ENCODE data around the gene UBA6.
"Not testable (repeated sequence)": the region's sequence is repeated elsewhere in the genome, so short reads cannot be mapped to it uniquely, and the experiment has no call there.

The UBA6 gene

DNA sequence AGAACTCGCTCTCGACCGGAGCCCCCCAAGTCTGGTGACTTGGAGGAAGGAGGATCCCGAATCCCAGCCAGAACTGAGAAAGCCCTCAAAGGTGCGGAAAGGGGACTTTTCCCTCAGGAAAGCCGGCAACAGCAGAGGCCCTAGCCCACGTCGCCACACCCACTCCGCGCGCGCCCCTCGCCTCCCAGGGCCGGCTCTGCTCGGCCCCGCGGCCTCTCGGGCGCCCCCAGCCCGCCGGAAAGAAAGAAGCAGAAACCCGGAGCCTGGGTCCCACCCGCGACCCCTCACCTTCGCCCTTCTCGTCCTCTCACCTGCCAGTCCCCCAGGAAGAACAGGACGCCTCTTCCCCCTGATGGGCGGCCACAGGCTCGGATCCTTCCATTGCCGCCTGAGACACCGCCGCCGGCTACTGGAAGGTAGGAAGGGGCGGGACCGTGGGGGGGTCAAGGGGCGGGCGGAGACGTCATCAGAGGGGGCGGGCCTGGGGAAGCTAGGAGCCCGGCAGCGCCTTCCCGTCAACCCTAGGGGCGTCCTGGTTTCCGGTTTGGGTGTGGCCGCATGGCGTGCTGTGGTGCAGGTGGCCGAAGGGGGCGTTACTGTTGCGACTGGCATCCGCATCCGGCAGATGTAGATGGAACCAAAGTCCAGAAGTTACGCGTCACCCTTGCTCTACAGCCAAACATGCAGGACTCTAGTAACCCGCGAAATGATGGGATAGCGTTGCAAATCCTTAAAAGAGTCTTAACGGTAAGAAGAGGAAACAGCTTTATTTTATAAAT, at the start of gene UBA6:
Gene UBA6, minus strand, starts transcription at position 418 of the 779 bp plus-strand sequence. Its CDS starts 36 bp downstream, at position 382.
- peak within 1 kb of the TSS; percentile 69 for H3K27ac ChIP-seq (ENCODE audit: low read depth, low read length)
- peak within 1 kb of the TSS; percentile 84 for H3K9ac ChIP-seq (ENCODE audit: low read length)
- H3K4me1 ChIP-seq (ENCODE audit: control insufficient read depth, insufficient read depth, low read length) = no peaks in the 10 kb centered on the region; the same call in 1 of the 2 replicates
- H3K4me3 ChIP-seq (ENCODE audit: low read depth, low read length) = peak within 1 kb of the TSS; percentile 86
- no peaks in the 10 kb centered on the region for H3K27me3 ChIP-seq (ENCODE audit: control insufficient read depth, insufficient read depth, low read length)
- peaks cover 3% of the 10 kb centered on the region; the same call in 1 of the 2 replicates for H3K9me3 ChIP-seq (ENCODE audit: control insufficient read depth, insufficient read depth, low read depth, low read length)
- 0 out of 2 replicates have a peak, but pooled peaks cover 3% of the 10 kb centered on the region for H3K36me3 ChIP-seq (ENCODE audit: control insufficient read depth, insufficient read depth, low read length)

DNA sequence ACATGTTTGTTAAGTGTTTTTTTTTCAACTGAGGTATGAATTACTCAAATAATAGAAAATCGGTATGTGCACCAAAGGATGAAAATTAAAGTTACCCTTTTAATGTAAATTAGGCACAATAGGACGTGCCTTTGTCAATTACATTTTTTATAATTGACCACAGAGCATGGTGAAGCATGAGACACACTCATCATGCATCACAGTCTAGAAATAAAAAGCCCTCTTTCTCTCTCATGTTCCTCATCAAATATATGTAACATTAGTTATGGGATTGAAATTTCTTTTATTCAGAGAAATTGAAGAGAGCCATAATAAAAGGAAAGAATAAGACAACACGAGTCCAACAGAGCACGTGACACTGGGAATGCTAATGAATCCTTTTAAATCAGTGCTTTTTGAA, 49.7 kb upstream of the UBA6 start:
- Histone ChIP-seq H3K27ac (ENCODE audit: low read depth, low read length) (no peak overlapping the region), H3K9me3 (ENCODE audit: control insufficient read depth, insufficient read depth, low read depth, low read length) (no peaks in the 10 kb centered on the region), H3K27me3 (ENCODE audit: control insufficient read depth, insufficient read depth, low read length) (no peaks in the 10 kb centered on the region), H3K36me3 (ENCODE audit: control insufficient read depth, insufficient read depth, low read length) (no peaks in the 10 kb centered on the region), H3K9ac (ENCODE audit: low read length) (no peak overlapping the region), H3K4me1 (ENCODE audit: control insufficient read depth, insufficient read depth, low read length) (0 out of 2 replicates have a peak, but pooled peaks cover 6% of the 10 kb centered on the region), H3K4me3 (ENCODE audit: low read depth, low read length) (no peak overlapping the region)

DNA sequence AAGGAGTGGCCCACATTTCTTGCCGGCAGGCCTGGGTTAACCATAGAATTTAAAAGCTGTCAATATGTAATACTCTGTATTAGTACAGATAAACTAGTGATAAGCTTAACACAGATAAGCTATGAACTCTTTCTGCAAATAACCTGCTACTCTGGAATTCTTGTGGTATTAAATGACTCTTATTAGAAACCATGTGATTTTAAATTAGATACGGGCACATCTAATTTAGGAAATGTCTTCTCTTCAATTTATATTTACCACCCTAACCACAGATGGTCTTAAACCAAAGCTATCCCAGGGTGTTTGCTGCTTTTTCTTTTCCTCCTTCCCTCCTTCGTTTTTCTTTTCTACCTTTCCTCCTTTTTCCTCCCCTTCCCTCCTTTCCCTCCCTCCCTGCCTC, 48.3 kb upstream of the UBA6 start:
- Histone ChIP-seq H3K4me1 (ENCODE audit: control insufficient read depth, insufficient read depth, low read length) (0 out of 2 replicates have a peak, but pooled peaks cover 6% of the 10 kb centered on the region), H3K9me3 (ENCODE audit: control insufficient read depth, insufficient read depth, low read depth, low read length) (no peaks in the 10 kb centered on the region), H3K9ac (ENCODE audit: low read length) (no peak overlapping the region), H3K27ac (ENCODE audit: low read depth, low read length) (no peak overlapping the region), H3K27me3 (ENCODE audit: control insufficient read depth, insufficient read depth, low read length) (no peaks in the 10 kb centered on the region), H3K36me3 (ENCODE audit: control insufficient read depth, insufficient read depth, low read length) (no peaks in the 10 kb centered on the region), H3K4me3 (ENCODE audit: low read depth, low read length) (no peak overlapping the region)

DNA sequence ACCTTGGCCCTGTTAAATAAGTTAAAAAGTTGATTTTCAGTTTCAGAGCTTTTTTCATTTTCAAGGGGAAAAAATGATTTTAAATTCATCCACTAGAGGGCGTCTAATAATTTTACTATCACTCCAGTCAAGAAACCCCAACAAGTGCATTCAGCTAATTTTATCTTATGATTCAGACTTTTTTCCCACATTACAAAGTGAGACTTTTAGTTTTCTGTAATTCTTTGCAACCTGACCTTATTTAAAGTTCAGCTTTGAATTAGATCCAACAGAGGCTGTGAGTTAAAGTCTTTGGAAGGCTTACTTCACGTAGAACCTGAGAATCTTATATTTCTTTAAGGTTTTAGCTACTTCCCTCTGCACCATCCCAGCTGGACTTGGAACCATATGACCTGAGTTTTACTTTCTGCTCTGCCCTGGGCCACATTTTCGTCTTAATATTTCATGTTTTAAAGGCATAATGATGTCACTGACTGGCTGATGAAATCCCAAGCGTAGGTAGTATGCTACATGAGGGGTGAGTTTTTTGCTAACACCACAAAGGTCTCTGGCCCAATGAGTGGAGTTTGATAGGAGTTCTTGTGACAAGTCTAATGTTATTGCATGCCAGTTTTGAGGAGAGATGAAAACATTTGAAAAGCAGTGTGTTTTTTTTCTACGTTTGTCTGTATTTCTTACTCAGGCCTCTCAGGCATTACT, 46.0 kb upstream of the UBA6 start:
- Histone ChIP-seq H3K9me3 (ENCODE audit: control insufficient read depth, insufficient read depth, low read depth, low read length) (no peaks in the 10 kb centered on the region), H3K9ac (ENCODE audit: low read length) (no peak overlapping the region), H3K27me3 (ENCODE audit: control insufficient read depth, insufficient read depth, low read length) (no peaks in the 10 kb centered on the region), H3K4me1 (ENCODE audit: control insufficient read depth, insufficient read depth, low read length) (0 out of 2 replicates have a peak, but pooled peaks cover 6% of the 10 kb centered on the region), H3K27ac (ENCODE audit: low read depth, low read length) (no peak overlapping the region), H3K4me3 (ENCODE audit: low read depth, low read length) (no peak overlapping the region), H3K36me3 (ENCODE audit: control insufficient read depth, insufficient read depth, low read length) (no peaks in the 10 kb centered on the region)

DNA sequence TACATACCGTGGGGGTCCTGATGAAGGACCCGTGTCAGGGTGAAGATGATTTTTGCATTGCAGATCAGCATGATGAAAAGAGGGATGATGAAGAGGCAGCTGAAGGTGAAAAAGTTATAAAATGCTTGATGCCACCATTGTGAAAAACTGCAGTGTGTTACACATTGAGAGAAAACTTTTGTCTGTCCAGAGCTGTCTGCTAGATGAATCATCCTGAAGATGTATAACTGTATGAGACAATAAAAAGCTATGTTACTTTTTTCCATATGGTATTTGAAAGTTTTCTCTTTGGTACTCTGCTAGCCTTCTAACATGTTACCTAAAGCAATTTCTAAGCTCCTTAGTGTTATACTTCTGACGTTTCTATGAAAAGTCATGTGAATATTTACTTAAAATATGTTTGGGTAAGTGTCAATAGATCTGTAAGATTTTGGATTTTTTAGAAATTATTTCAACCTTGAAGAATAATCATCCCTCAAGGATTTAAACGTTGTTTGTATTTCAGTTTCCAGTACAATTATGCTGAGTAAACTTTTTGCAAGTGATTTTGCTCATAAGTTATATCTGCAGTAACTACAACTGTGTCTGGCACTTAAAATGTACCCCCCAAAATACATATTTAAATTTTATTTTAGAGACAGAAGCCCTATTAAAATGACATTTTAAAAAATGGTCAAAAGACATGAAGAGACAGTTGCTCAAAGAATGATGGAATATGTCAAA, 43.8 kb upstream of the UBA6 start:
- H3K4me3 ChIP-seq (ENCODE audit: low read depth, low read length) = no peak overlapping the region
- no peaks in the 10 kb centered on the region for H3K27me3 ChIP-seq (ENCODE audit: control insufficient read depth, insufficient read depth, low read length)
- no peaks in the 10 kb centered on the region for H3K36me3 ChIP-seq (ENCODE audit: control insufficient read depth, insufficient read depth, low read length)
- no peaks in the 10 kb centered on the region for H3K9me3 ChIP-seq (ENCODE audit: control insufficient read depth, insufficient read depth, low read depth, low read length)
- H3K27ac ChIP-seq (ENCODE audit: low read depth, low read length) = no peak overlapping the region
- H3K9ac ChIP-seq (ENCODE audit: low read length) = no peak overlapping the region
- no peaks in the 10 kb centered on the region for H3K4me1 ChIP-seq (ENCODE audit: control insufficient read depth, insufficient read depth, low read length)

DNA sequence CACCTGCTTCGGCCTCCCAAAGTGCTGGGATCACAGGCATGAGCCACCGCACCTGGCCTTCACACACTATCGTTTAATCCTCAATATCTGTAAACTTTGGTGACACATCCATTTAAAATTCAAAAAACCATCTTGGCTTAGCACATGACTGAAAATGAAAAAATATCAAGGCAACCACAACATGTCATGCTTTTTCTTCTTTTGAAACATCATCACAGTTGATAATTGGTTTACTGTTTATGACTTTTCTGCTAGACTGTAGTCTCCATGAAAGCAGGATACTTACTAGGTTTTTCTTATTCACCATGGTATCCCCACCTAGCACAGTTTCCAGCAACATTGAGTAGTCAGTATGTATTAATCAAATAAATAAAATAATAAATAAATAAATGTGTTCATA, 42.2 kb upstream of the UBA6 start:
- no peaks in the 10 kb centered on the region for H3K4me1 ChIP-seq (ENCODE audit: control insufficient read depth, insufficient read depth, low read length)
- no peak overlapping the region for H3K27ac ChIP-seq (ENCODE audit: low read depth, low read length)
- H3K36me3 ChIP-seq (ENCODE audit: control insufficient read depth, insufficient read depth, low read length) = no peaks in the 10 kb centered on the region
- H3K9ac ChIP-seq (ENCODE audit: low read length) = no peak overlapping the region
- H3K27me3 ChIP-seq (ENCODE audit: control insufficient read depth, insufficient read depth, low read length) = no peaks in the 10 kb centered on the region
- H3K4me3 ChIP-seq (ENCODE audit: low read depth, low read length) = no peak overlapping the region
- no peaks in the 10 kb centered on the region for H3K9me3 ChIP-seq (ENCODE audit: control insufficient read depth, insufficient read depth, low read depth, low read length)

DNA sequence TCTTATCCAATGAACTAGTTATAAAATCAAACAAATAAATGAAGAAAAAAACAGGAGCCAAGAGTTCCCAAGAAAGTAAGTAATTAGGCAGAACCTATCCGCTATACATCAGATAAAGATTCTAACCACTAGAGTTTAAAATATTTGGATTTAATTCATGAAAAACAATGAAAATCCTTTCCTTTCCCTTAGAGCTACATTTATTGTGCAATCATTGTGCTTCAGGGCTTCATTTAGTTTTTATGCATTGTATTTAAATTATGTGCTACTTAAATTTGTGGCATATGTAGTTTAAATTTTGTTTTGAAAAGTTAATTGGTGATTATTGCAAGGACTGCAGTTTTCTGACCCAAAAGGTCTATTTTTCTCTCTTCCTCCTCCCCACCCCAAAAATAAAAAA, 35.3 kb upstream of the UBA6 start:
- Histone ChIP-seq H3K27me3 (ENCODE audit: control insufficient read depth, insufficient read depth, low read length) (no peaks in the 10 kb centered on the region), H3K27ac (ENCODE audit: low read depth, low read length) (no peak overlapping the region), H3K4me1 (ENCODE audit: control insufficient read depth, insufficient read depth, low read length) (no peaks in the 10 kb centered on the region), H3K9me3 (ENCODE audit: control insufficient read depth, insufficient read depth, low read depth, low read length) (no peaks in the 10 kb centered on the region), H3K9ac (ENCODE audit: low read length) (no peak overlapping the region), H3K4me3 (ENCODE audit: low read depth, low read length) (no peak overlapping the region), H3K36me3 (ENCODE audit: control insufficient read depth, insufficient read depth, low read length) (no peaks in the 10 kb centered on the region)

DNA sequence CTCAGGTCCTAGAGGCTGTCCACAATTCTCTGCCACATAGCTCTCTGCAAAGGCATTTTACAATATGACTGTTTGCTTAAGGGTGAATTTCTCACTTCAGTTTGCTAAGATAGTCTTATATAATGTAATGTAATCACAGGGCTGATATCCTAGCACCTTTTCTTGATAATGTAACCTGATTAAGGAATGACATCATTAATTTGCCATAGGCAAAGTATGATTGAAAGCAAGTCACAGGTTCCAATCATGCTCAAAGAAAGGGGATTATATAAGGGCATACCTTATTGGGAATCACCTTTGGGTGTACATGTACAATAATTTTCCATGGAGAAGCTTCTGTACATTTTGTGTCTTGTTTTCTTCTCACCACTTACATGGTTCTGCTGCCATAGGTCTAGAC, 34.4 kb upstream of the UBA6 start:
- Histone ChIP-seq H3K4me1 (ENCODE audit: control insufficient read depth, insufficient read depth, low read length) (no peaks in the 10 kb centered on the region), H3K27me3 (ENCODE audit: control insufficient read depth, insufficient read depth, low read length) (no peaks in the 10 kb centered on the region), H3K9ac (ENCODE audit: low read length) (no peak overlapping the region), H3K4me3 (ENCODE audit: low read depth, low read length) (no peak overlapping the region), H3K27ac (ENCODE audit: low read depth, low read length) (no peak overlapping the region), H3K9me3 (ENCODE audit: control insufficient read depth, insufficient read depth, low read depth, low read length) (no peaks in the 10 kb centered on the region), H3K36me3 (ENCODE audit: control insufficient read depth, insufficient read depth, low read length) (no peaks in the 10 kb centered on the region)

DNA sequence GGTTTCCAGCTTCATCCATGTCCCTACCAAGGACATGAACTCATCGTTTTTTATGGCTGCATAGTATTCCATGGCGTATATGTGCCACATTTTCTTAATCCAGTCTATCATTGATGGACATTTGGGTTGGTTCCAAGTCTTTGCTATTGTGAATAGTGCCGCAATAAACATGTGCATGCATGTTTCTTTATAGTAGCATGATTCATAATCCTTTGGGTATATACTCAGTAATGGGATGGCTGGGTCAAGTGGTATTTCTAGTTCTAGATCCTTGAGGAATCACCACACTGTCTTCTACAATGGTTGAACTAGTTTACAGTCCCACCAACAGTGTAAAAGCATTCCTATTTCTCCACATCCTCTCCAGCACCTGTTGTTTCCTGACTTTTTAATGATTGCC, 29.6 kb upstream of the UBA6 start:
- H3K27me3 ChIP-seq (ENCODE audit: control insufficient read depth, insufficient read depth, low read length); H3K36me3 ChIP-seq (ENCODE audit: control insufficient read depth, insufficient read depth, low read length); H3K27ac ChIP-seq (ENCODE audit: low read depth, low read length); H3K9ac ChIP-seq (ENCODE audit: low read length); H3K4me3 ChIP-seq (ENCODE audit: low read depth, low read length); H3K4me1 ChIP-seq (ENCODE audit: control insufficient read depth, insufficient read depth, low read length); H3K9me3 ChIP-seq (ENCODE audit: control insufficient read depth, insufficient read depth, low read depth, low read length): not testable (repeated sequence)

DNA sequence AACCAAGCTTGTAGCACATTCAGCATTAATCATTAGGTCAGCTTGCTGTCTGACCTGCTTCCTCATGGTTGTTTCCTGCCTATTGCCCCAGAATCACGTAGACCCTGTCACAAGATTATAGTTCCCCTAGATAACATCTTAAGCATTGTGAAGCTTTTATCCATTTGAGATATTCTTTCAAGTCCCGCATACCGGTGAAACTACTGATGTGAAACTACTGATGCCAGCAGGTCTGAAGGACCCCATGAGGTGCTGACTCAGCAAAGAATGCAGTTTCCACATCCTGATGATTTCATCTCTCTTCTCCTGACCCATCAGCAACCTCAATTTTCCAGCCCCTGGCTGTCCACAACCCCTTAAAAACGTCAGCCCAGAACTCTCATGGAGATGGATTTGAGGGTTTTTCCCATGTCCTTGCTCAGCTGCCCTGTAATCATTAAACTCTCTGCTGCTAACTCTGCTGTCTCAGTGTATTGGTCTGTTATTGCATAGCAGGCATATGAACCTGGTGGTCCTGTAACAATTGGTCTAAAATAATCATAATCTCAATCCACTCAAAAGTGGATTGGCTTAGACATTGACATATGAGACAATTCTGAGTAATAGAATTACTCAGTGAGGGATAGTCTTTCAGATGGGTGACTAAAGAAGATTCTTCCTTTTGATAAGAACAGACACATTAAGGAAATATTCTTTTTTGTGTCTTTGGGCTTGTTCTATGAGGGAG, 26.3 kb upstream of the UBA6 start:
- peaks cover 9% of the 10 kb centered on the region for H3K9me3 ChIP-seq (ENCODE audit: control insufficient read depth, insufficient read depth, low read depth, low read length)
- no peaks in the 10 kb centered on the region for H3K27me3 ChIP-seq (ENCODE audit: control insufficient read depth, insufficient read depth, low read length)
- H3K27ac ChIP-seq (ENCODE audit: low read depth, low read length) = no peak overlapping the region
- H3K9ac ChIP-seq (ENCODE audit: low read length) = no peak overlapping the region
- no peaks in the 10 kb centered on the region for H3K36me3 ChIP-seq (ENCODE audit: control insufficient read depth, insufficient read depth, low read length)
- H3K4me1 ChIP-seq (ENCODE audit: control insufficient read depth, insufficient read depth, low read length) = peaks cover 11% of the 10 kb centered on the region
- H3K4me3 ChIP-seq (ENCODE audit: low read depth, low read length) = no peak overlapping the region
